ENCODE measurements around the gene TUBA1C.
"Not testable (repeated sequence)": the region's sequence is repeated elsewhere in the genome, so short reads cannot be mapped to it uniquely, and the experiment has no call there.

Gene TUBA1C

GRCh38 chr12:49264873-49265792 lies at the start of gene TUBA1C:
TUBA1C (plus strand) TSS chr12:49265082; CDS start chr12:49265182, 100 bp downstream.
- DNase-seq (ENCODE audit: low spot score) = peak; percentile 96

GRCh38 chr12:49219417-49220026 lies 45.4 kb upstream of the TUBA1C start:
- no peak for DNase-seq (ENCODE audit: low spot score)

- DNase-seq (ENCODE audit: low spot score) = no peak
These were observed 43.9 kb upstream of the TUBA1C start for GRCh38 chr12:49220972-49221371.

- DNase-seq (ENCODE audit: low spot score) = no peak
These were observed 41.8 kb upstream of the TUBA1C start for GRCh38 chr12:49223122-49223521.

GRCh38 chr12:49223590-49224369 lies 41.1 kb upstream of the TUBA1C start:
- no peak for DNase-seq (ENCODE audit: low spot score)

- DNase-seq (ENCODE audit: low spot score) = no peak
These were observed 39.2 kb upstream of the TUBA1C start for GRCh38 chr12:49225576-49226166.

- DNase-seq (ENCODE audit: low spot score) = no peak
These were observed 37.2 kb upstream of the TUBA1C start for GRCh38 chr12:49227713-49228112.

- DNase-seq (ENCODE audit: low spot score) = no peak
These were observed 36.2 kb upstream of the TUBA1C start for GRCh38 chr12:49228653-49229052.

- no peak for DNase-seq (ENCODE audit: low spot score)
These were observed 34.6 kb upstream of the TUBA1C start for GRCh38 chr12:49230176-49230804.

- no peak for DNase-seq (ENCODE audit: low spot score)
These were observed 34.1 kb upstream of the TUBA1C start for GRCh38 chr12:49230805-49231194.

GRCh38 chr12:49231878-49232655 lies 32.8 kb upstream of the TUBA1C start:
- no peak for DNase-seq (ENCODE audit: low spot score)

GRCh38 chr12:49232940-49233841 lies 31.7 kb upstream of the TUBA1C start:
- no peak for DNase-seq (ENCODE audit: low spot score)

- peak; percentile 40 for DNase-seq (ENCODE audit: low spot score)
These were observed 30.9 kb upstream of the TUBA1C start for GRCh38 chr12:49233842-49234526.

GRCh38 chr12:49236423-49236822 lies 28.5 kb upstream of the TUBA1C start:
- peak; percentile 11 for DNase-seq (ENCODE audit: low spot score)

- no peak for DNase-seq (ENCODE audit: low spot score)
These were observed 21.3 kb upstream of the TUBA1C start for GRCh38 chr12:49243631-49244030.

GRCh38 chr12:49244176-49244575 lies 20.7 kb upstream of the TUBA1C start:
- no peak for DNase-seq (ENCODE audit: low spot score)

- DNase-seq (ENCODE audit: low spot score) = no peak
These were observed 13.5 kb upstream of the TUBA1C start for GRCh38 chr12:49251357-49251756.

- DNase-seq (ENCODE audit: low spot score) = no peak
These were observed 11.8 kb upstream of the TUBA1C start for GRCh38 chr12:49253033-49253623.

- DNase-seq (ENCODE audit: low spot score) = not testable (repeated sequence)
These were observed 9.4 kb upstream of the TUBA1C start for GRCh38 chr12:49255456-49255855.
